ENCODE measurements around the gene PLAGL2. TPM values are rescaled to one million over a fixed set of nuclear protein-coding genes. Genes with fewer than 3 reads are reported as not detected.

PLAGL2 gene
- total and polyA plus RNA-seq, 9 of the 15 experiments (the other 6 are each of a cell fraction or from before 2014, with no cell fraction given) = 3.1 to 24.3 (median 6.4) TPM

GRCh38 chr20:32238483-32239425, 31.2 kb upstream of the PLAGL2 start:
- FAIRE-seq = no peak
- POLR2A ChIA-PET = no interaction called here
- CTCF ChIA-PET (ENCODE audit: low intra/inter-chr PET ratio) = no interaction called here
- intact Hi-C loops (cut with micrococcal nuclease) = no loop called here
- no peak overlapping the region for H3K9ac ChIP-seq (ENCODE audit: insufficient read depth in 1 of 2, low read depth in 2 of 2, low read length in 2 of 2)
- in situ Hi-C loops (cut with MboI) = no loop called here
- H4K20me1 ChIP-seq (replicated peaks; ENCODE audit: control insufficient read depth, insufficient read depth, low read length) = peaks cover 4% of the 10 kb centered on the region; the same call in 1 of the 2 replicates
- H3K4me1 ChIP-seq (replicated peaks in 1 of 2; ENCODE audit: control insufficient read depth in 2 of 2, insufficient read depth in 2 of 2, low read length in 2 of 2) = no peaks in the 10 kb centered on the region
- 39% methylated on average over 9 of the region's 9 CpGs for WGBS (ENCODE audit: insufficient coverage, low coverage, missing lambda C conversion rate)
- no peaks in the 10 kb centered on the region for H3K9me3 ChIP-seq (replicated peaks; ENCODE audit: control insufficient read depth, insufficient read depth, low read depth, low read length)
- H2AFZ ChIP-seq (ENCODE audit: low read depth, low read length) = no peak overlapping the region
- BruUV-seq (replicated peaks) = no TSS peak
- H3K36me3 ChIP-seq (ENCODE audit: control insufficient read depth, insufficient read depth, low read length) = peaks cover 29% of the 10 kb centered on the region; the same call in 2 of the 3 replicates
- H3K79me2 ChIP-seq (ENCODE audit: control insufficient read depth, insufficient read depth, low read length) = no peaks in the 10 kb centered on the region
- no peak overlapping the region for H3K4me2 ChIP-seq (ENCODE audit: insufficient read depth, low read length)
- DNase-seq (ENCODE audit: extremely low read depth in 1 of 4, low spot score in 3 of 4) = no peak
- no peak overlapping the region for H3K27ac ChIP-seq (ENCODE audit: extremely low read depth, low read depth, low read length)
- no peak for ATAC-seq
- H3K4me3 ChIP-seq = no peak overlapping the region
- H3K9me1 ChIP-seq (ENCODE audit: control insufficient read depth, insufficient read depth, low read length) = no peaks in the 10 kb centered on the region
- H3K27me3 ChIP-seq (ENCODE audit: control insufficient read depth in 2 of 2, insufficient read depth in 2 of 2, low read length in 2 of 2) = no peaks in the 10 kb centered on the region
- no peak for TF ChIP-seq TAF15 (IDR thresholded peaks at IDR 0.05; ENCODE audit: low read depth, low read length)
- TF ChIP-seq MTA3 (IDR thresholded peaks at IDR 0.05; ENCODE audit: borderline replicate concordance) = no peak
- peak; percentile 18; the same call in 1 of the 2 replicates for TF ChIP-seq C11orf30 (IDR thresholded peaks at IDR 0.05; ENCODE audit: low read depth)
- TF ChIP-seq MEIS2 (IDR thresholded peaks at IDR 0.05; ENCODE audit: partially characterized antibody) = no peak
- no peak for TF ChIP-seq HINFP (tag; conservative IDR thresholded peaks at IDR 0.05; ENCODE audit: low read depth)
- peak; percentile 30; the same call in 1 of the 2 replicates for TF ChIP-seq ZNF316 (IDR thresholded peaks at IDR 0.05)
- no peak for TF ChIP-seq ZNF609 (CRISPR knock-in tag; IDR thresholded peaks at IDR 0.05; ENCODE audit: borderline replicate concordance)
- TF ChIP-seq TAF9B (IDR thresholded peaks at IDR 0.05; ENCODE audit: partially characterized antibody) = no peak
- no peak for TF ChIP-seq GTF2A2 (tag; IDR thresholded peaks at IDR 0.05)
- no peak for TF ChIP-seq ZHX1 (conservative IDR thresholded peaks at IDR 0.05; ENCODE audit: low read length)
- TF ChIP-seq ZNF699 (CRISPR knock-in tag; IDR thresholded peaks at IDR 0.05; ENCODE audit: insufficient replicate concordance) = no peak
- no peak for TF ChIP-seq ZKSCAN1 (IDR thresholded peaks at IDR 0.05; ENCODE audit: low read depth, low read length)
